Activated B cell treated with CpG ODN at 0.5 μM for 24 hours (primary cell): ENCODE data around the gene CHSY3. TPM values are rescaled to one million over a fixed set of nuclear protein-coding genes. Genes with fewer than 3 reads are reported as not detected.

Experiments
- ATAC-seq: fragments of 200-7000 bp; cut with Tn5 transposase; one replicate; pipeline ENCODE4 v1.10.0; 2021; ENCODE audit warnings: low read depth, mild to moderate bottlenecking, moderate library complexity
- CTCF ChIA-PET: fragments of 350-600 bp; sonication (Branson Sonifier 250); formaldehyde crosslinking; loops from one replicate; lab custom pipeline; 2021; ENCODE audit warnings: antibody characterized with exemption; lab: Charles Lee
- POLR2A ChIA-PET: fragments of 350-600 bp; sonication (Branson Sonifier 250); formaldehyde crosslinking; loops from one replicate; lab custom pipeline; 2021; ENCODE audit warnings: antibody characterized with exemption; lab: Charles Lee
- DNase-seq: peaks from one replicate; pipeline ENCODE4 v3.0.0; 2022
- H3K27ac Mint-ChIP-seq: one replicate; pipeline ENCODE4 v1.8.0; 2020; ENCODE audit warnings: mixed read lengths
- H3K27me3 Mint-ChIP-seq: one replicate; pipeline ENCODE4 v1.8.0; 2021; ENCODE audit warnings: mixed read lengths
- H3K36me3 Mint-ChIP-seq: one replicate; pipeline ENCODE4 v1.8.0; 2021; ENCODE audit warnings: low read depth, mixed read lengths
- H3K4me1 Mint-ChIP-seq: one replicate; pipeline ENCODE4 v1.8.0; 2021; ENCODE audit warnings: mixed read lengths
- H3K4me3 Mint-ChIP-seq: one replicate; pipeline ENCODE4 v1.8.0; 2020; ENCODE audit warnings: mild to moderate bottlenecking, mixed read lengths
- H3K9me3 Mint-ChIP-seq: one replicate; pipeline ENCODE4 v1.8.0; 2020; ENCODE audit warnings: mixed read lengths
- CTCF ChIP-seq: fragments of 200-600 bp; IDR thresholded peaks from one replicate; pipeline ENCODE4 v1.8.0; 2022; ENCODE audit warnings: antibody characterized with exemption, mild to moderate bottlenecking
- intact Hi-C: fragments of 100-400 bp; cut with micrococcal nuclease; formaldehyde crosslinking; loops from one replicate; pipeline ENCODE4 v1.15.1; 2024
- total RNA-seq: library from RNA; stranded (reverse); gene quantifications from 2 replicates; pipeline ENCODE4 v1.2.3, GENCODE V29; 2022

CHSY3 gene
- total RNA-seq, 1 donor from 2014 or later, result not detected

GRCh38 chr5:130055572-130055971, 151.3 kb downstream of the CHSY3 start:
- Mint-ChIP-seq H3K4me1 (no peaks in the 10 kb centered on the region), H3K4me3 (no peak overlapping the region), H3K27ac (no peak overlapping the region), H3K36me3 (no peaks in the 10 kb centered on the region), H3K27me3 (no peaks in the 10 kb centered on the region), H3K9me3 (peaks cover 5% of the 10 kb centered on the region)
- TF ChIP-seq CTCF, result no peak
- ATAC-seq (no peak), DNase-seq (no peak)
- intact Hi-C loops, result no loop called here
- CTCF ChIA-PET, result no interaction called here
- POLR2A ChIA-PET, result no interaction called here

GRCh38 chr5:130061746-130062145, 157.5 kb downstream of the CHSY3 start:
- POLR2A ChIA-PET, result no interaction called here
- CTCF ChIA-PET, result no interaction called here
- intact Hi-C loops, result no loop called here
- ATAC-seq (no peak), DNase-seq (no peak)
- Mint-ChIP-seq H3K4me1 (no peaks in the 10 kb centered on the region), H3K27me3 (no peaks in the 10 kb centered on the region), H3K27ac (no peak overlapping the region), H3K9me3 (peaks cover 4% of the 10 kb centered on the region), H3K4me3 (no peak overlapping the region), H3K36me3 (no peaks in the 10 kb centered on the region)
- TF ChIP-seq CTCF, result no peak

GRCh38 chr5:130063603-130064002, 159.3 kb downstream of the CHSY3 start:
- Mint-ChIP-seq H3K4me1 (no peaks in the 10 kb centered on the region), H3K27me3 (no peaks in the 10 kb centered on the region), H3K4me3 (no peak overlapping the region), H3K27ac (no peak overlapping the region), H3K36me3 (no peaks in the 10 kb centered on the region), H3K9me3 (peaks cover 2% of the 10 kb centered on the region)
- ChIA-PET CTCF (no interaction called here), POLR2A (no interaction called here)
- DNase-seq (no peak), ATAC-seq (no peak)
- TF ChIP-seq CTCF, result no peak
- intact Hi-C loops, result no loop called here

GRCh38 chr5:130064484-130064883, 160.2 kb downstream of the CHSY3 start:
- Mint-ChIP-seq H3K4me1 (no peaks in the 10 kb centered on the region), H3K36me3 (no peaks in the 10 kb centered on the region), H3K4me3 (no peak overlapping the region), H3K27ac (no peak overlapping the region), H3K27me3 (no peaks in the 10 kb centered on the region), H3K9me3 (peaks cover 2% of the 10 kb centered on the region)
- intact Hi-C loops, result no loop called here
- no peak for TF ChIP-seq CTCF
- ChIA-PET CTCF (no interaction called here), POLR2A (no interaction called here)
- DNase-seq (no peak), ATAC-seq (no peak)

GRCh38 chr5:130065617-130066016, 161.4 kb downstream of the CHSY3 start:
- Mint-ChIP-seq H3K36me3 (no peaks in the 10 kb centered on the region), H3K9me3 (no peaks in the 10 kb centered on the region)
- CTCF ChIA-PET, result no interaction called here

More at GRCh38 chr5:130065617-130066016, 161.4 kb downstream of the CHSY3 start:
- intact Hi-C loops, result no loop called here
- Mint-ChIP-seq H3K27me3 (no peaks in the 10 kb centered on the region), H3K4me3 (no peak overlapping the region), H3K4me1 (no peaks in the 10 kb centered on the region), H3K27ac (no peak overlapping the region)
- no peak for TF ChIP-seq CTCF
- POLR2A ChIA-PET, result no interaction called here
- no peak for DNase-seq
- no peak for ATAC-seq
